Measurements from ENCODE around the gene MIER2. TPM values are rescaled to one million over a fixed set of nuclear protein-coding genes. Genes with fewer than 3 reads are reported as not detected.

Gene MIER2
- total and polyA plus RNA-seq, 10 of the 15 experiments (the other 5 are each of a cell fraction or from before 2014, with no cell fraction given), result 0.48 to 23.6 (median 12.1) TPM

DNA sequence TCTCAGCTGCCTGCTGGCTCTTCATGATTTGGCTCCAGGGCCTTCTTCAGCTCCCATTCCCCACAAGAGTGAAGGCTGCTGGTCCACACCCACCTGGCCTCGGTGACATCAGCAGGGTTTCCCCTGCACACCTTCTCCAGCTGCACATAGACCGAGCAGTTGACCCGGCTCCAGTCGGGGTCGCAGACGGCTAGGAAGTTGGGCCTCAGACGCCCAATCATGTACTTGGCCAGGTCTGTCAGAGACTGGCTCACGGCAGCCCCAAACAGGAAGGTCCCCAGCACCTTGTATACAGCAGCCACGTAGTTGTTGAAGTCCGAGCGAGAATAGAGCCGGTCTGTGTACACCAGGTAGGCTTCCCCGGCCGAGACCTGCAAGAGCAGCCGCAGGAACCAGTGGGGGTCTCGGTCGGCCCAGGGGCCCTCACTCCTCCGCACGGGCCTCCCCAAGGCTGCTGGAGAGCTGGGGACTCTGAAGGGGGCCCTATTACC is 57.2 kb downstream of the MIER2 start:
- no peak overlapping the region for H2AFZ ChIP-seq (ENCODE audit: control insufficient read depth, low read depth, low read length)
- no peak overlapping the region for H3K4me2 ChIP-seq (ENCODE audit: control insufficient read depth, insufficient read depth)
- DNase-seq (ENCODE audit: low read depth, low spot score) (no peak), ATAC-seq (no peak), FAIRE-seq (no peak)
- ChIA-PET POLR2A (no interaction called here), SMC1A (ENCODE audit: uncharacterized antibody, unreplicated experiment) (no interaction called here), RAD21 (ENCODE audit: unreplicated experiment) (interaction anchor here (1.2 kb wide), 1 partner anchor 223 kb away, joined by 3 read pairs; no protein-coding TSS in a partner anchor), CTCF (no interaction called here)
- no peaks in the 10 kb centered on the region for H4K20me1 ChIP-seq (ENCODE audit: control insufficient read depth, insufficient read depth)
- no TSS peak for BruUV-seq (replicated peaks)
- H3K79me2 ChIP-seq (ENCODE audit: control insufficient read depth, insufficient read depth, low read length), result no peaks in the 10 kb centered on the region
- H3K36me3 ChIP-seq (ENCODE audit: control insufficient read depth in 2 of 2, insufficient read depth in 2 of 2, low read length in 1 of 2), result no peaks in the 10 kb centered on the region
- no peak overlapping the region for H3K9ac ChIP-seq (ENCODE audit: control insufficient read depth, insufficient read depth, low read length)
- H3K27ac ChIP-seq (ENCODE audit: control insufficient read depth, insufficient read depth), result no peak overlapping the region
- in situ Hi-C loops (cut with MboI), result no loop called here
- intact Hi-C loops (cut with micrococcal nuclease; ENCODE audit: unreplicated experiment), result no loop called here
- H3K4me3 ChIP-seq, result no peak overlapping the region
- peaks cover 0 to 2% of the 10 kb centered on the region in 2 experiments; a peak in 2 of 4 replicates for H3K27me3 ChIP-seq (replicated peaks in 1 of 2; ENCODE audit: control insufficient read depth in 2 of 2, insufficient read depth in 2 of 2, low read length in 1 of 2)
- no peaks in the 10 kb centered on the region for H3K9me3 ChIP-seq (replicated peaks; ENCODE audit: control insufficient read depth, insufficient read depth, low read length)
- 52% methylated on average over 19 of the region's 19 CpGs for WGBS (ENCODE audit: insufficient coverage, insufficient replicate concordance, low lambda C conversion rate, missing lambda C conversion rate)
- no peaks in the 10 kb centered on the region for H3K4me1 ChIP-seq (ENCODE audit: control insufficient read depth, insufficient read depth, low read length)
- no peak for TF ChIP-seq GABPA (IDR thresholded peaks at IDR 0.05; ENCODE audit: low read depth)
- TF ChIP-seq, protein P1, sequence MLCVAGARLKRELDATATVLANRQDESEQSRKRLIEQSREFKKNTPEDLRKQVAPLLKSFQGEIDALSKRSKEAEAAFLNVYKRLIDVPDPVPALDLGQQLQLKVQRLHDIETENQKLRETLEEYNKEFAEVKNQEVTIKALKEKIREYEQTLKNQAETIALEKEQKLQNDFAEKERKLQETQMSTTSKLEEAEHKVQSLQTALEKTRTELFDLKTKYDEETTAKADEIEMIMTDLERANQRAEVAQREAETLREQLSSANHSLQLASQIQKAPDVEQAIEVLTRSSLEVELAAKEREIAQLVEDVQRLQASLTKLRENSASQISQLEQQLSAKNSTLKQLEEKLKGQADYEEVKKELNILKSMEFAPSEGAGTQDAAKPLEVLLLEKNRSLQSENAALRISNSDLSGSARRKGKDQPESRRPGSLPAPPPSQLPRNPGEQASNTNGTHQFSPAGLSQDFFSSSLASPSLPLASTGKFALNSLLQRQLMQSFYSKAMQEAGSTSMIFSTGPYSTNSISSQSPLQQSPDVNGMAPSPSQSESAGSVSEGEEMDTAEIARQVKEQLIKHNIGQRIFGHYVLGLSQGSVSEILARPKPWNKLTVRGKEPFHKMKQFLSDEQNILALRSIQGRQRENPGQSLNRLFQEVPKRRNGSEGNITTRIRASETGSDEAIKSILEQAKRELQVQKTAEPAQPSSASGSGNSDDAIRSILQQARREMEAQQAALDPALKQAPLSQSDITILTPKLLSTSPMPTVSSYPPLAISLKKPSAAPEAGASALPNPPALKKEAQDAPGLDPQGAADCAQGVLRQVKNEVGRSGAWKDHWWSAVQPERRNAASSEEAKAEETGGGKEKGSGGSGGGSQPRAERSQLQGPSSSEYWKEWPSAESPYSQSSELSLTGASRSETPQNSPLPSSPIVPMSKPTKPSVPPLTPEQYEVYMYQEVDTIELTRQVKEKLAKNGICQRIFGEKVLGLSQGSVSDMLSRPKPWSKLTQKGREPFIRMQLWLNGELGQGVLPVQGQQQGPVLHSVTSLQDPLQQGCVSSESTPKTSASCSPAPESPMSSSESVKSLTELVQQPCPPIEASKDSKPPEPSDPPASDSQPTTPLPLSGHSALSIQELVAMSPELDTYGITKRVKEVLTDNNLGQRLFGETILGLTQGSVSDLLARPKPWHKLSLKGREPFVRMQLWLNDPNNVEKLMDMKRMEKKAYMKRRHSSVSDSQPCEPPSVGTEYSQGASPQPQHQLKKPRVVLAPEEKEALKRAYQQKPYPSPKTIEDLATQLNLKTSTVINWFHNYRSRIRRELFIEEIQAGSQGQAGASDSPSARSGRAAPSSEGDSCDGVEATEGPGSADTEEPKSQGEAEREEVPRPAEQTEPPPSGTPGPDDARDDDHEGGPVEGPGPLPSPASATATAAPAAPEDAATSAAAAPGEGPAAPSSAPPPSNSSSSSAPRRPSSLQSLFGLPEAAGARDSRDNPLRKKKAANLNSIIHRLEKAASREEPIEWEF (IDR thresholded peaks at IDR 0.05; ENCODE audit: insufficient replicate concordance, low read depth, low read length), result no peak
- TF ChIP-seq ETV6 (conservative IDR thresholded peaks at IDR 0.05 in 1 of 2, IDR thresholded peaks at IDR 0.05 in 1 of 2; ENCODE audit: borderline replicate concordance in 1 of 2, low read depth in 1 of 2), result no peak
- TF ChIP-seq PAX5 (IDR thresholded peaks at IDR 0.05; ENCODE audit: borderline replicate concordance, low read depth, low read length), result no peak
- no peak for TF ChIP-seq NR2C1 (IDR thresholded peaks at IDR 0.05)
- no peak for TF ChIP-seq RBBP5 (conservative IDR thresholded peaks at IDR 0.05)
- TF ChIP-seq CREB1 (IDR thresholded peaks at IDR 0.05; ENCODE audit: low read depth), result no peak
- TF ChIP-seq POU2F2 (IDR thresholded peaks at IDR 0.05; ENCODE audit: borderline replicate concordance, low read depth, low read length), result no peak
- TF ChIP-seq MTA3 (IDR thresholded peaks at IDR 0.05; ENCODE audit: borderline replicate concordance, low read length), result no peak
- no peak for TF ChIP-seq CHD4 (IDR thresholded peaks at IDR 0.05)
- TF ChIP-seq, protein P2, sequence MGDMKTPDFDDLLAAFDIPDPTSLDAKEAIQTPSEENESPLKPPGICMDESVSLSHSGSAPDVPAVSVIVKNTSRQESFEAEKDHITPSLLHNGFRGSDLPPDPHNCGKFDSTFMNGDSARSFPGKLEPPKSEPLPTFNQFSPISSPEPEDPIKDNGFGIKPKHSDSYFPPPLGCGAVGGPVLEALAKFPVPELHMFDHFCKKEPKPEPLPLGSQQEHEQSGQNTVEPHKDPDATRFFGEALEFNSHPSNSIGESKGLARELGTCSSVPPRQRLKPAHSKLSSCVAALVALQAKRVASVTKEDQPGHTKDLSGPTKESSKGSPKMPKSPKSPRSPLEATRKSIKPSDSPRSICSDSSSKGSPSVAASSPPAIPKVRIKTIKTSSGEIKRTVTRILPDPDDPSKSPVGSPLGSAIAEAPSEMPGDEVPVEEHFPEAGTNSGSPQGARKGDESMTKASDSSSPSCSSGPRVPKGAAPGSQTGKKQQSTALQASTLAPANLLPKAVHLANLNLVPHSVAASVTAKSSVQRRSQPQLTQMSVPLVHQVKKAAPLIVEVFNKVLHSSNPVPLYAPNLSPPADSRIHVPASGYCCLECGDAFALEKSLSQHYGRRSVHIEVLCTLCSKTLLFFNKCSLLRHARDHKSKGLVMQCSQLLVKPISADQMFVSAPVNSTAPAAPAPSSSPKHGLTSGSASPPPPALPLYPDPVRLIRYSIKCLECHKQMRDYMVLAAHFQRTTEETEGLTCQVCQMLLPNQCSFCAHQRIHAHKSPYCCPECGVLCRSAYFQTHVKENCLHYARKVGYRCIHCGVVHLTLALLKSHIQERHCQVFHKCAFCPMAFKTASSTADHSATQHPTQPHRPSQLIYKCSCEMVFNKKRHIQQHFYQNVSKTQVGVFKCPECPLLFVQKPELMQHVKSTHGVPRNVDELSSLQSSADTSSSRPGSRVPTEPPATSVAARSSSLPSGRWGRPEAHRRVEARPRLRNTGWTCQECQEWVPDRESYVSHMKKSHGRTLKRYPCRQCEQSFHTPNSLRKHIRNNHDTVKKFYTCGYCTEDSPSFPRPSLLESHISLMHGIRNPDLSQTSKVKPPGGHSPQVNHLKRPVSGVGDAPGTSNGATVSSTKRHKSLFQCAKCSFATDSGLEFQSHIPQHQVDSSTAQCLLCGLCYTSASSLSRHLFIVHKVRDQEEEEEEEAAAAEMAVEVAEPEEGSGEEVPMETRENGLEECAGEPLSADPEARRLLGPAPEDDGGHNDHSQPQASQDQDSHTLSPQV (IDR thresholded peaks at IDR 0.05), result no peak
- TF ChIP-seq BMI1 (IDR thresholded peaks at IDR 0.05; ENCODE audit: borderline replicate concordance), result no peak
- no peak for TF ChIP-seq RFX5 (IDR thresholded peaks at IDR 0.05; ENCODE audit: low read depth, low read length)
- TF ChIP-seq CREM (IDR thresholded peaks at IDR 0.05; ENCODE audit: low read depth), result no peak

All from GM12878 (cell line).